ENCODE data around the gene SIK3.

The SIK3 gene

DNA sequence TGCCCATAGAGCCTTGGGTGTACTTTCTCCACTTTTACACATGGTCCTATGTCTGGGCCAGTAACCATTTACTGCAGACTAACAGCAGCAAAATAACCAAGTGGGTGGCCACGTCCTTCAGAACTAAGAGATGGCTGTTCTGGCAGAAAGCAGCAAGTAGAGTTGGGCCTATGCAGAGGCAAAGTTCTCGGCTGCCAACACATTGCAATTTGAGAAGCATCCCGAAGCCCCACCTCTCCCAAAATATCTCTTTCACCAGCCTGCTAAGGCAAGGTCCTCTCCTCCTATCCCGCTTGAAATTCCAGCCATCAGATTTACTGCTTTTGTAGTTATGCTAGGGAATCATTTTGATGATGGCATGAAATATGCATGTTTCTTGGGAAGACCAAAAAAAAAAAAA, 142.3 kb downstream of the SIK3 start:
- DNase-seq, result no peak

- DNase-seq, result no peak
Measured at GRCh38 chr11:116955548-116955947, 142.7 kb downstream of the SIK3 start.

DNA sequence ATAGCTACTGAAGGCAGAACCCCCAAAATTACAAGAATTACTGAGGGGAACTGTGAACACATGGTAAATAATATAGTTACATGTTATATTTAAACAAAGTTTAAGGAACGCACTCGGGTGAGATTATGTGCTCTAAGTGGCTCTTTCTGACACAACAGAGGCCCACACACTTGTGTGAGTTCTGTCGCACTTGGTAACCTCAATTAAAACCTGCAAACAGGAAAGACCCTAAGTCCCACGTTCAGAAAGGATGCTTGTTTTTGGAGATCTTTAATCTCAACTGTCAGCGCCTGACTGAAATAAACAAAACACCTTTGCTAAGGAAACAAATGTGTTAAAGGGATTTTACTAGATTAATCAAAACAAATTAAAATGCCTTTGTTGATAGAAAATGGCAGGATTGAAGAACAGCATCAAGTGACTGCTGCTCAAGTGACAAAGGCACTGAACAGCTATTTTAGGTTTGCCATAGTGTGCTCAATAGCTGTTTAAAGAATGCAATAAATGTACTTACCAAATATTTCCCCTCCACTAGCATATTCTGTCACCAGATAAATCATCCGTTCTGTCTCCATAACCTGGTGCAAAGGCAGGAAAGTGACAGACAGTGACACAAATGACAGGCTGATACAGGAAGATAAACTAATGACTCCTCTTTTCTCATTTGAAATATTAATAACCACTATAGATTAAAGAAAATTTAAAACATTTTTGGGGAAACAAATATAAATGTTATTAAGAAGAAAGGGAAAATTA, 144.5 kb downstream of the SIK3 start:
- DNase-seq, result no peak

DNA sequence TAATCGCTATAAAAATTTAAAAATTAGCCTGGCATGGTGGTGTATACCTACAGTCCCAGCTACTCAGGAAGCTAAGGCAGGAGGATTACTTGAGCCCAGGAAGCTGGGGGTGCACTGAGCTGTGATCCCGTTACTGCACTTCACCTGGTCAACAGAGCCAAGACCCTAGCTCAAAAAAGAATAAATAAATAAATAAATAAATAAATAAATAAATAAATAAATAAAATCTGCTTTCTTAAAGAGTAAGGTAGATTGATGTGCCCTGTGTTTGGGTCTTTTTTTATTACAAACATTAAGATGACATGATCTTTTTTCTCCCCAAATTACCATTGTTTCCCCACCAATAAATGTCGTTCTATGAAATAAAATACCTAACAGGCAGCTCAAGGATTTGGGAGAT, 146.5 kb downstream of the SIK3 start:
- DNase-seq, result no peak

DNA sequence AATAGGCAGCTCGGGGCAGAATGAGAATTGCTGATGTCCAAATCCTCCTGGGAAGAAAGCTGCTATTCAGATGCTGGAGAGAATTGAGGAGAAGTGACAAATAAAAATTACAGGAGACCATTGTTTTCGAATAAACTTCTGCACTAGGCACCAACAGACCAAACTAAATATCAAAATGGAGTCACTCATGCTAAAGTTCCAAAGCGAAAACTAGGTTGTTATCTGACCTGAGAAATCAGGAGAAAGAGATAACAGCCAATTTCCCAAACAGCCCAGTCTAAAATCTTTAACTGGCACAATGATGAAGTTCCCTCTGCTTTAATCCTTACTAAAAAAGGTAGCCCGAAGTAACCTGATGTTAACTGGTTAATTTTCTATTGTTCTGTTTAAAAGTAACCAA, 148.0 kb downstream of the SIK3 start:
- DNase-seq, result no peak

GRCh38 chr11:116948391-116948790, 149.8 kb downstream of the SIK3 start:
- DNase-seq, result peak; percentile 9

GRCh38 chr11:116946414-116946813, 151.8 kb downstream of the SIK3 start:
- no peak for DNase-seq

- no peak for DNase-seq
Measured at GRCh38 chr11:116939499-116939898, 158.7 kb downstream of the SIK3 start.

- no peak for DNase-seq
Measured at GRCh38 chr11:116938471-116939070, 159.7 kb downstream of the SIK3 start.

- DNase-seq, result no peak
Measured at GRCh38 chr11:116936754-116937446, 161.3 kb downstream of the SIK3 start.

GRCh38 chr11:116935514-116935913, 162.7 kb downstream of the SIK3 start:
- no peak for DNase-seq

DNA sequence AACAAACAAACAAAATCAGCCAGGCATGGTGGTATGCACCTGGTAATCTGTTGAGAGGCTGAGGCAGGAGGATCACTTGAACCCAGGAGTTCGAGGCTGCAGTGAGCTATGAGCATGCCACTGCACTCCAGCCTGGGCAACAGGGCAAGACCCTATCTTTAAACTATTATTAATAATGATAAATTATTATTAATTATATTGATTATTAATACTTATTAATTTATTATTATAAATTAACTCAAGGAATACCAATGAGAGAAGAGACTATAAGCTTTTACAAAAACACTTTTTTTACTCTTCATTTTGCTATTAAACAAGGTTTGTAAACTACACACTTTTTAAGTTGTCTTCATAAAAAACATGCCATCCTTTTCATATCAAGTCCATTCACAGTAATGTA, 163.1 kb downstream of the SIK3 start:
- DNase-seq, result no peak

DNA sequence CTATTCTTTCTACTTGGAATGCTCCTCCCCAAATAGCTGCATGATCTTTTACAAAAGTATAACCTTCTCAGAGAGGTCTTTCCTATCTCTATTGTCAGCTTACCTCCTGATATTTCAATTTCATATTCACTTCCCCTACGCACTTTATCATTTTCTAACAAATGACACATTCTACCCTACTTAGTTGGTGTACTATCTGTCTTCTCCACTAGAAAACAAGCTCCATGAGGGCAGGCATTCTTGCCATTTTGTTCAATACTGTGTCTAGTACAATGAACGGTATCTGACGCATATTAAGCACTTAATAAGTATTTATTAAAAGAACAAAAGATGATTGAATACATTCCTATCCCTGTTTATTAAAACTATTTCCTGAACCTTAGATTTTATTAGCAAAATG, 164.3 kb downstream of the SIK3 start:
- no peak for DNase-seq

DNA sequence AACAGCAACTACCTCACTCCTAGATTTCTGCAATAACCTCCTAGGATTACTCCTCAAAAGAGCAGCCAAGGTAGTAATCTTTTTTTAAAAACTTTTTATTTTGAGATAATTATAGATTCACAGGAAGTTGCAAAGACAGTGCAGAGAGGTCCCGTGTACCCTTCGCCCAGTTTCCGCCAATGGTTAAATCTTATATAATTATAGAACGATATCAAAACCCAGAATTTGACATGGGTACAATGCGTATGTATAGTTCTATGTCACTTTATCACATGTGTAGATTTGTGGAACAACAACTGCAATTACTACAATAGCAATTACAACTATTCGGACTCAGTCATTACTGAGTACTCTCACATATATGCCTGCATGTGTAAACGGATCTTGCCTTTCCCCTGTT, 166.0 kb downstream of the SIK3 start:
- no peak for DNase-seq

DNA sequence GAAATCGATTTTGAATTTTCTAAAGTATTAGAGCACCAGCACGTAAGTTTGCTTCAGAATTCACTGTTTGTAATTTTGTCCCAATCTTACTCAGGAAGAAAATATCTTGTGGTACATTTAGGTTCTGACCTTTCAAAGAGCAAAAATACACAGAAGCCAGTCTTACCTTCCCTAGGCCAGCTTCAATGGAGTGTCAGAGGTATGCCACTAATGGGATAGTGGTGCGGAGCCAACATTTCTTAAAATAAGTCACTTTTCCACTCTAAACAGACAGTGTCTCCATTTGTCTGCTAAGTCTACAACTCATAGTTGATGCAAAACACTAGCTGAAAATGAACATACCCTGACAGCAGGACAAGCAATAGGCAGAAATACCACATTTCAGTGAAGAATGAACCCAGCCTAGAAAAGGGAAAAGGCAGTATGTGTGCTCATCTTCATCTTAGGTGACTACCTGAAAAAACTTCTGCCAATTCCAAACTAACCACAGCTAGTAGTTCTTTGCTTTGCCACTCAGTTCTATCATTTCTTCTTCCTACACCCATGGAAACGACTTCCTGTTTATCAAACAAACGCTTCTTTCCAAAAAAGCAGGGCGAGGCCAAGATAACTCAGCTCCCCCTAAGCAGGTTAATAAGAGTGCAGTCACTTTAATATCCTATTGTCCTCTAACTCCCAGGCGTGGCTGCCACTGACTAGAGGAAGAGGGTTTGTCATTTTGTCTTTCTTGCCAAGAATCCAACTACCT, 166.8 kb downstream of the SIK3 start:
- peak; percentile 29 for DNase-seq

- no peak for DNase-seq
Measured at GRCh38 chr11:116930586-116930985, 167.6 kb downstream of the SIK3 start.

- no peak for DNase-seq
Measured at GRCh38 chr11:116930177-116930576, 168.1 kb downstream of the SIK3 start.

- DNase-seq, result no peak
Measured at GRCh38 chr11:116929414-116930090, 168.7 kb downstream of the SIK3 start.

GRCh38 chr11:116928845-116929244, 169.4 kb downstream of the SIK3 start:
- DNase-seq, result no peak

- DNase-seq, result no peak
Measured at GRCh38 chr11:116928102-116928777, 170.0 kb downstream of the SIK3 start.

GRCh38 chr11:116927163-116927974, 170.9 kb downstream of the SIK3 start:
- DNase-seq, result peak; percentile 24

All from stimulated activated naive CD4-positive, alpha-beta T cell treated with Interleukin-2 at 50 U/mL for 16 hours (primary cell).